HEK293T (cell line): ENCODE results near the gene RANBP3.

Experiments
- ARNT ChIP-seq: fragments of 450-650 bp; IDR thresholded peaks from 2 replicates; pipeline ENCODE4 v1.6.1; 2017; ENCODE audit warnings: mild to moderate bottlenecking
- BHLHE40 ChIP-seq: fragments of 450-650 bp; IDR thresholded peaks from 2 replicates; pipeline ENCODE4 v1.6.1; 2016; ENCODE audit warnings: mild to moderate bottlenecking, moderate library complexity, borderline replicate concordance
- CTBP1 ChIP-seq: fragments of 450-650 bp; IDR thresholded peaks from 2 replicates; pipeline ENCODE4 v1.6.1; 2016; ENCODE audit warnings: borderline replicate concordance
- ELF4 ChIP-seq: fragments of 450-650 bp; IDR thresholded peaks from 2 replicates; pipeline ENCODE4 v1.6.1; 2017; ENCODE audit warnings: antibody characterized with exemption
- FOXA1 ChIP-seq: fragments of 450-650 bp; IDR thresholded peaks from 2 replicates; pipeline ENCODE4 v1.6.1; 2016; ENCODE audit warnings: mild to moderate bottlenecking
- FOXK2 ChIP-seq: fragments of 450-650 bp; IDR thresholded peaks from 2 replicates; pipeline ENCODE4 v1.6.1; 2016; ENCODE audit warnings: mild to moderate bottlenecking
- FOXM1 ChIP-seq: fragments of 450-650 bp; IDR thresholded peaks from 2 replicates; pipeline ENCODE4 v1.6.1; 2017; ENCODE audit warnings: mild to moderate bottlenecking, borderline replicate concordance
- L3MBTL2 ChIP-seq: fragments of 450-650 bp; conservative IDR thresholded peaks from 2 replicates; pipeline ENCODE4 v1.6.1; 2016; ENCODE audit warnings: mild to moderate bottlenecking
- LEF1 ChIP-seq: fragments of 450-650 bp; IDR thresholded peaks from 2 replicates; pipeline ENCODE4 v1.6.1; 2017; ENCODE audit warnings: mild to moderate bottlenecking, borderline replicate concordance
- SP1 ChIP-seq: fragments of 450-650 bp; IDR thresholded peaks from 2 replicates; pipeline ENCODE4 v1.6.1; 2017
- SUZ12 ChIP-seq: fragments of 450-650 bp; IDR thresholded peaks from 2 replicates; pipeline ENCODE4 v1.6.1; 2016; ENCODE audit warnings: mild to moderate bottlenecking
- TARDBP ChIP-seq: fragments of 450-650 bp; IDR thresholded peaks from 2 replicates; pipeline ENCODE4 v1.6.1; 2016
- ZNF384 ChIP-seq: fragments of 450-650 bp; IDR thresholded peaks from 2 replicates; pipeline ENCODE4 v1.6.1; 2016
- TF ChIP-seq, protein P1 (sequence below): fragments of 450-650 bp; IDR thresholded peaks from 2 replicates; pipeline ENCODE4 v1.6.1; 2016

DNA sequence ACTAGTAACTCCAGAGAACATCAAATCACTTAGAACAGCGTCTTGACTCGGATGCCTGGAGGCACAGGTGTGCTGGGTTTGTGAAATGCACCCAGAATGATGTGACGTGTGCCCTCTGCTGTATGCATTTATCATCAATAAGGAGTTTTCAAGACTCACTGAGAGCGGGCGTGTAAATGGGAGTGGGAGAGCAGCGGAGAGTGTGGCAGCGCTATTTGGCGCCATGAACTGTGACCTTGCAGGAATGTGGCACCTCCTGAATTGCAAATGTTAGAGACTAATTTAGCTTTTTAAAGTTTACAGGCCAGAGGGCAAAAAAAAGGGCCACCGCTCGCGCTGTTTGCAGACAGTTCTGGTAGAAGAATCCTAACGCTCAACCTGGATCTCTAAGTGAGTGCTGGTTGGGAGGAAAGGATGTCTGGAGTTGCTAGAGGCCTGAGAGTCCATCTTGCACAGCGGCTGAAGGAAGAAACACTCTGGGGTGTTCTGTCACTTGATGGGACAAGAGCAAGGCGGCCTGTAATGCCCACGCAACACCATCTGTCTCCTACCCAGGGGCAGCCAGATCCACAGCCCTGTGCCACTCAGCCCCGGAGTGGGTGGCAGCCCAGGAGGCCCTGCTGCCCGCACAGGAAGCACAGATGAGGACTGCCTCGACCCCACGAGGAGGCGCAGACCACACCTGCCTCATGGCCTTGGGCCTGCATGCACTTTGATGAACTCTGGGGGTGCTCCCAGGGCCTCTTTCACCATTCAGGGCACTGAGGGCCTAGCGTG lies 19.7 kb downstream of the RANBP3 start:
- TF ChIP-seq SUZ12 (no peak), SP1 (no peak), ELF4 (no peak), BHLHE40 (no peak), TARDBP (no peak), ARNT (no peak), L3MBTL2 (no peak), ZNF384 (no peak), FOXM1 (no peak), CTBP1 (no peak), FOXK2 (no peak), FOXA1 (no peak), LEF1 (no peak)
- TF ChIP-seq, protein P1, sequence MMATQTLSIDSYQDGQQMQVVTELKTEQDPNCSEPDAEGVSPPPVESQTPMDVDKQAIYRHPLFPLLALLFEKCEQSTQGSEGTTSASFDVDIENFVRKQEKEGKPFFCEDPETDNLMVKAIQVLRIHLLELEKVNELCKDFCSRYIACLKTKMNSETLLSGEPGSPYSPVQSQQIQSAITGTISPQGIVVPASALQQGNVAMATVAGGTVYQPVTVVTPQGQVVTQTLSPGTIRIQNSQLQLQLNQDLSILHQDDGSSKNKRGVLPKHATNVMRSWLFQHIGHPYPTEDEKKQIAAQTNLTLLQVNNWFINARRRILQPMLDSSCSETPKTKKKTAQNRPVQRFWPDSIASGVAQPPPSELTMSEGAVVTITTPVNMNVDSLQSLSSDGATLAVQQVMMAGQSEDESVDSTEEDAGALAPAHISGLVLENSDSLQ: no peak
